Activated T-helper 2 cell treated with anti-CD3 and anti-CD28 coated beads, Interferon-gamma antibody, Interleukin-2, Interleukin-4, amounts not matched to agents 10 μg/mL and 5 μg/mL and 100 μg/mL, durations not matched to agents 14 hours and 24 hours and 36 hours (primary cell): ENCODE measurements around the gene FABP1. TPM values are rescaled to one million over a fixed set of nuclear protein-coding genes. Genes with fewer than 3 reads are reported as not detected.

Source experiments
- DNase-seq: peaks from one replicate; pipeline ENCODE4 v3.0.0; 2021; ENCODE audit warnings: low spot score
- H3K27ac Mint-ChIP-seq: one replicate; pipeline ENCODE4 v1.8.0; 2021; ENCODE audit warnings: mixed read lengths
- H3K27me3 Mint-ChIP-seq: one replicate; pipeline ENCODE4 v1.8.0; 2021; ENCODE audit warnings: low read depth, mixed read lengths
- H3K36me3 Mint-ChIP-seq: one replicate; pipeline ENCODE4 v1.8.0; 2021; ENCODE audit warnings: low read depth, mixed read lengths
- H3K4me1 Mint-ChIP-seq: one replicate; pipeline ENCODE4 v1.8.0; 2021; ENCODE audit warnings: low read depth, mixed read lengths
- H3K4me3 Mint-ChIP-seq: one replicate; pipeline ENCODE4 v1.8.0; 2021; ENCODE audit warnings: low read depth, mild to moderate bottlenecking, moderate library complexity, mixed read lengths
- H3K9me3 Mint-ChIP-seq: one replicate; pipeline ENCODE4 v1.8.0; 2021; ENCODE audit warnings: mixed read lengths
- intact Hi-C: fragments of 100-400 bp; cut with micrococcal nuclease; formaldehyde crosslinking; loops from one replicate; pipeline ENCODE4 v1.15.1; 2023
- total RNA-seq: library from RNA; stranded (reverse); gene quantifications from 2 replicates; pipeline ENCODE4 v1.2.3, GENCODE V29; 2022

The FABP1 gene
- total RNA-seq, 1 donor from 2014 or later = not detected

DNA sequence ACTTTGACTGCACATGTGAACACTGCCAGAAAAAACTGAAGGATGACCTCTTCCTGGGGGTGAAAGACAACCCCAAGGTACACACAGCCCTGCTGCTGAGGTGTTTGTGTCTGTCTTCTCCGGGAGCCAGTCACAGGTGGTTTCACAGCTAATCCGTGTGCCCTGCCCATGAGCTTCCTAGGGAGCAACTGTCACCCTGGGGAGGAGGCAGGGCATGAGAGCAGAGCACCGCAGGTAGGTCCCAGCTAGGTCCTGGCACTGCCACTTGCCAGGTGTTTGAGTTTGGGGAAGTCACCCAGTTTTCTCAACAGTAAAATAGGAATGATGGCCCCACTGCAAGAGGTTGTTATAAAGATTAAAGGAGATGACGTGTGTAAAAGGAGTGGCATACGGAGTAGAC, 31.2 kb downstream of the FABP1 start:
- Mint-ChIP-seq H3K9me3 (no peaks in the 10 kb centered on the region), H3K27me3 (no peaks in the 10 kb centered on the region), H3K4me1 (no peaks in the 10 kb centered on the region), H3K27ac (no peak overlapping the region), H3K4me3 (no peak overlapping the region), H3K36me3 (no peaks in the 10 kb centered on the region)
- DNase-seq = no peak
- intact Hi-C loops = no loop called here

- peaks cover 14% of the 10 kb centered on the region for H3K4me1 Mint-ChIP-seq
- no peak overlapping the region for H3K27ac Mint-ChIP-seq
- intact Hi-C loops = no loop called here
- H3K27me3 Mint-ChIP-seq = no peaks in the 10 kb centered on the region
- H3K9me3 Mint-ChIP-seq = no peaks in the 10 kb centered on the region
- DNase-seq = no peak
- H3K36me3 Mint-ChIP-seq = no peaks in the 10 kb centered on the region
- H3K4me3 Mint-ChIP-seq = no peak overlapping the region
Measured at GRCh38 chr2:88095022-88095421, 32.8 kb downstream of the FABP1 start.

DNA sequence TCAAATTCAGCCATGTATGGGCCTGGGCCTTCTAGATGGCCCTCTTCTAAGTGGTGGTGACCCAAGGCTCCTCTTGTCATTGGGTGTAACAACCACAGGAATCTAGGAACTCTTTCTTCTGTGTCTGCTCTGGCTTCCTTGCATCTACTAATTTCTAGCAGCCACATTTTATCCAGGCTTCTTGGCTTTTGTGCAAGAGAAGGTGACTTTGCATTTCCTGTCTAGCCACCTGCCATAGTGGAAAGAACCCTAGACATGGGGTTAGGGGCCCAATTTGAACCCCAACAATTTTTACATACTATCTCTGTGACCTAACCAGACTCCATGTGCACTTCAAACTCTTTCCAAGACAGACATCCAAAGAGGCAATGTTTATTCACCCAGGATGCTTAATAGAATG, 35.1 kb downstream of the FABP1 start:
- H3K36me3 Mint-ChIP-seq = no peaks in the 10 kb centered on the region
- peaks cover 18% of the 10 kb centered on the region for H3K4me1 Mint-ChIP-seq
- intact Hi-C loops = no loop called here
- no peaks in the 10 kb centered on the region for H3K27me3 Mint-ChIP-seq
- H3K27ac Mint-ChIP-seq = no peak overlapping the region
- no peaks in the 10 kb centered on the region for H3K9me3 Mint-ChIP-seq
- no peak for DNase-seq
- no peak overlapping the region for H3K4me3 Mint-ChIP-seq

GRCh38 chr2:88091943-88092342, 35.9 kb downstream of the FABP1 start:
- no peak overlapping the region for H3K27ac Mint-ChIP-seq
- no peak overlapping the region for H3K4me3 Mint-ChIP-seq
- H3K4me1 Mint-ChIP-seq = peaks cover 18% of the 10 kb centered on the region
- intact Hi-C loops = no loop called here
- DNase-seq = no peak
- H3K9me3 Mint-ChIP-seq = no peaks in the 10 kb centered on the region
- no peaks in the 10 kb centered on the region for H3K36me3 Mint-ChIP-seq
- H3K27me3 Mint-ChIP-seq = no peaks in the 10 kb centered on the region

- no peaks in the 10 kb centered on the region for H3K9me3 Mint-ChIP-seq
- H3K36me3 Mint-ChIP-seq = no peaks in the 10 kb centered on the region
- peaks cover 18% of the 10 kb centered on the region for H3K4me1 Mint-ChIP-seq
- no peaks in the 10 kb centered on the region for H3K27me3 Mint-ChIP-seq
- intact Hi-C loops = no loop called here
- H3K27ac Mint-ChIP-seq = peak overlapping the region; percentile 58
- H3K4me3 Mint-ChIP-seq = no peak overlapping the region
- DNase-seq = no peak
Measured at GRCh38 chr2:88090446-88091283, 37.2 kb downstream of the FABP1 start.

GRCh38 chr2:88088999-88089398, 38.9 kb downstream of the FABP1 start:
- no peak for DNase-seq
- peaks cover 18% of the 10 kb centered on the region for H3K4me1 Mint-ChIP-seq
- no peaks in the 10 kb centered on the region for H3K9me3 Mint-ChIP-seq
- intact Hi-C loops = no loop called here
- no peaks in the 10 kb centered on the region for H3K36me3 Mint-ChIP-seq
- H3K27me3 Mint-ChIP-seq = no peaks in the 10 kb centered on the region
- no peak overlapping the region for H3K4me3 Mint-ChIP-seq
- no peak overlapping the region for H3K27ac Mint-ChIP-seq

DNA sequence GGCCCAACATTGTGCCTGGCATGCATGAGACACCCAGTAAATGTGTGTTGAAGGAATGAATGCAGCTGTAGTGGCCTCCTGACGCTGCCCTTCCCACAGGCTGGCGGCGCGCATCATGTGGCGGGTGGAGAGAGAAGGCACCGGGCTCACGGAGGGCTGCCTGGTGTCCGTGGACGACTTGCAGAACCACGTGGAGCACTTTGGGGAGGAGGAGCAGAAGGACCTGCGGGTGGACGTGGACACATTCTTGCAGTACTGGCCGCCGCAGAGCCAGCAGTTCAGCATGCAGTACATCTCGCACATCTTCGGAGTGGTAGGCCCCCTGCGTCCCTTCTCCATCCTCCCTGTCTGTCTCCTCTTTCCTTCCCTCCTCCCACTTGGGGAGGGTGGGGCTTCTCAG, 40.1 kb downstream of the FABP1 start:
- intact Hi-C loops = no loop called here
- no peaks in the 10 kb centered on the region for H3K36me3 Mint-ChIP-seq
- no peaks in the 10 kb centered on the region for H3K9me3 Mint-ChIP-seq
- H3K27me3 Mint-ChIP-seq = no peaks in the 10 kb centered on the region
- peaks cover 18% of the 10 kb centered on the region for H3K4me1 Mint-ChIP-seq
- H3K27ac Mint-ChIP-seq = no peak overlapping the region
- no peak overlapping the region for H3K4me3 Mint-ChIP-seq
- DNase-seq = no peak

DNA sequence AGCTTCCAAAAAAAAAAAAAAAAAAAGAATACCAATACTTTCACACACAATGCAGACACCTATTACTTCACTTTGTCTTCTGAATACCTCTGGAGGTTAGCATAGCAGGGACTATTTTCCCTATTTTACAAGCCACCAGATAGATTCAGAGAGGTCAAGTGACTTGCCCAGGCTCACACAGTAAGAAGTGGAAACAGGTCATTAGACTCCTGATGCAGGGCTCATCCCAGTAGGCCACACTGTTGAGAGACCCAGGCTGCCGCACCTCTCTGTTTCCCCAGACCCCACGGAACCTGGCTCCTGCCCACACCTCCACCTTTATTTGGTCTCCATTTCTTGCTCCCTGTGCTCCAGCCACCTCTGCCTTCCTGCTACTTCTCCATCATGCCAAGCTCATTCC, 40.8 kb downstream of the FABP1 start:
- Mint-ChIP-seq H3K9me3 (no peaks in the 10 kb centered on the region), H3K27me3 (no peaks in the 10 kb centered on the region), H3K4me1 (peaks cover 18% of the 10 kb centered on the region)

GRCh38 chr2:88086401-88086800, 41.5 kb downstream of the FABP1 start:
- intact Hi-C loops = no loop called here
- Mint-ChIP-seq H3K27ac (no peak overlapping the region), H3K4me3 (no peak overlapping the region), H3K4me1 (peaks cover 18% of the 10 kb centered on the region), H3K27me3 (no peaks in the 10 kb centered on the region), H3K36me3 (no peaks in the 10 kb centered on the region), H3K9me3 (no peaks in the 10 kb centered on the region)
- DNase-seq = no peak

More for the DNA sequence above, 40.8 kb downstream of the FABP1 start:
- no peak overlapping the region for H3K27ac Mint-ChIP-seq
- no peak for DNase-seq
- intact Hi-C loops = no loop called here
- no peak overlapping the region for H3K4me3 Mint-ChIP-seq
- H3K36me3 Mint-ChIP-seq = no peaks in the 10 kb centered on the region

- H3K4me3 Mint-ChIP-seq = no peak overlapping the region
- peaks cover 10% of the 10 kb centered on the region for H3K4me1 Mint-ChIP-seq
- H3K27me3 Mint-ChIP-seq = no peaks in the 10 kb centered on the region
- intact Hi-C loops = no loop called here
- DNase-seq = no peak
- no peak overlapping the region for H3K27ac Mint-ChIP-seq
- no peaks in the 10 kb centered on the region for H3K36me3 Mint-ChIP-seq
- no peaks in the 10 kb centered on the region for H3K9me3 Mint-ChIP-seq
Measured at GRCh38 chr2:88085602-88086001, 42.3 kb downstream of the FABP1 start.

DNA sequence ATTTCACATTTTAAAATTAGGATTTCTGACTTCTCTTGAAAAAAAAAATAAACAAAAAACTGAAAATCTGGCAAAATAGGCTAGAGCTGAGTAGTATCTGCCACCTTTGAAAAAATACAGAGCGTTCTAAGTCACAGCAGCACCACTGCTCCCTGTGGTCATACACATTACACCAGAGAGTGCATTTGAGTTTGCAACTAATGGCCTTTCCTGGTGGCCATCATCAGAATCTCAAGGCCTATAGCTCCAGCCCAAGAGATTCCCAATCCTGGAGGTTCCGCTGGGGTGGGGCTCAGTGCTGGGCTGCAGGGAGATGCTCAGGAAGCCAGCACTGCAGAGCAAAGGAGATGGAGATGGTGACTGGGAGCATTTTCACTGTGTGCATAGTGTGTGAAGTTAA, 42.8 kb downstream of the FABP1 start:
- no peak for DNase-seq
- no peaks in the 10 kb centered on the region for H3K27me3 Mint-ChIP-seq
- intact Hi-C loops = no loop called here
- H3K4me1 Mint-ChIP-seq = peaks cover 5% of the 10 kb centered on the region
- no peak overlapping the region for H3K27ac Mint-ChIP-seq
- no peaks in the 10 kb centered on the region for H3K9me3 Mint-ChIP-seq
- no peaks in the 10 kb centered on the region for H3K36me3 Mint-ChIP-seq
- no peak overlapping the region for H3K4me3 Mint-ChIP-seq

DNA sequence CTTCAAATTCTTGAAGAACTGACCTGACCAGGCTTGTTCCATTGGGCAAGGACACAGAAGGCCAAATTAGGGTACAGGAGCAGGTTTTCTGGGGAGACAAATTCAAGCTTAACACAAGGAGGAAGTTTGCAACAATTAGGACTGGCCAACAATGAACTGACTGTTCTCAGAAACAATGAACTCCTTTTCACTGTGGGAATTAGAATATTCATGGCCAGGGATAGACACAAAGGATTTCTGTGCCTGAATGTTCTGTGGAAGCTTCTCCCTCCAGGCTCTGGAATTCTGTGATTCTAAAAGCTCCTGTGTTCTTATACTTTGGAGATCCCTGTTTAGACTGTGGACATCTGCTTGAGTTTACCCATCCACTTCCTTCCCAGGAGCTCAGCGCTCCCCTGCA, 45.1 kb downstream of the FABP1 start:
- Mint-ChIP-seq H3K4me1 (no peaks in the 10 kb centered on the region), H3K27me3 (no peaks in the 10 kb centered on the region), H3K27ac (no peak overlapping the region), H3K9me3 (no peaks in the 10 kb centered on the region), H3K36me3 (no peaks in the 10 kb centered on the region), H3K4me3 (no peak overlapping the region)
- intact Hi-C loops = no loop called here
- DNase-seq = no peak

DNA sequence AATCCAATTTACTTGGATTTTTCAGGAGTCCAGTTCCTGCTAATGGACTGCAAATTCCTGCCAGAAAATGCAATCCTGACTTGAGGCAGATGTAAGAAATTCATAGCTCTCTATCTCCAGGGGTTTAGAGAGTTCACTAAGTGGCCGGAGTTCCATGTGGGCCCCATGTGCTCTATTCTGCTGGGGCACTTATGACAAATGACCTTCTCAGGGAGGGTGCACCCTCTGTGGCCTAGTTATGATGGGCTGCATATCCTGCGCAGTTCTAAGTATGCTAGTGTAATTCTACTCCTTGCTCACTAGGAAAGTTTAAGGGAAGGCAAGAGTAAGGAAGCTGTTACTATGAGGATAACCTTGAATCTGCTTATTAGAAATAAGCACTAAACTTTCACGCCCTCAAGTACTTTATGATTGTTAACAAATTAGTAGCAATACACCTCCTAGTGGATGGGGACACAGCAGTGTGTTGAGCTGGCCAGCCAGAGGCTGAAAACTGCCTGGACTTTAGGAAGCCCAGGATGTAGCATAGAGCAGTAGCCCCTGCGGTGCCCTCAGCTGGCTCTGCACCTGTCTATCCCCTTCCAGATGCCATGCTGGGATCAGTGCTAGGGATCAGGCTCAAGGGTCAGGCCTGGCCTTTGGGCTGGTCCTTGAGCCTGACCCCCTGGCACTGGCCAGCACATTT, 45.8 kb downstream of the FABP1 start:
- H3K4me1 Mint-ChIP-seq = no peaks in the 10 kb centered on the region
- H3K9me3 Mint-ChIP-seq = no peaks in the 10 kb centered on the region
- intact Hi-C loops = no loop called here
- H3K27ac Mint-ChIP-seq = no peak overlapping the region
- DNase-seq = no peak
- no peak overlapping the region for H3K4me3 Mint-ChIP-seq
- H3K36me3 Mint-ChIP-seq = no peaks in the 10 kb centered on the region
- no peaks in the 10 kb centered on the region for H3K27me3 Mint-ChIP-seq
